Muscle layer of colon (tissue), 2 donors: Measurements from ENCODE around the gene MAP2K3.
"Not testable (repeated sequence)": the region's sequence is repeated elsewhere in the genome, so short reads cannot be mapped to it uniquely, and the experiment has no call there.

ENCODE experiments used
- H3K27ac ChIP-seq: one replicate; pipeline ENCODE4 v1.7.0; 2013; ENCODE audit warnings: low read depth, mild to moderate bottlenecking, low read length, moderate library complexity
- H3K27me3 ChIP-seq, 2 donors: one replicate each; pipeline ENCODE4 v1.7.0; 2013; ENCODE audit warnings: low read length in 2 of 2, mild to moderate bottlenecking in 2 of 2; ENCODE audit not compliant: insufficient read depth in 2 of 2, control insufficient read depth in 1 of 2
- H3K36me3 ChIP-seq: one replicate; pipeline ENCODE4 v1.7.0; 2013; ENCODE audit warnings: mild to moderate bottlenecking, low read length; ENCODE audit not compliant: insufficient read depth
- H3K4me1 ChIP-seq: one replicate; pipeline ENCODE4 v1.7.0; 2013; ENCODE audit warnings: mild to moderate bottlenecking, low read length; ENCODE audit not compliant: insufficient read depth
- H3K4me3 ChIP-seq, 2 donors: one replicate each; pipeline ENCODE4 v1.7.0; 2013; ENCODE audit warnings: low read length in 2 of 2, low read depth in 1 of 2, mild to moderate bottlenecking in 1 of 2, moderate library complexity in 1 of 2
- H3K9ac ChIP-seq: one replicate; pipeline ENCODE4 v1.7.0; 2013; ENCODE audit warnings: low read length
- H3K9me3 ChIP-seq: one replicate; pipeline ENCODE4 v1.7.0; 2013; ENCODE audit warnings: mild to moderate bottlenecking, low read length
- donor health status: abdominal sarcoma.
- donor health status: Adenocarcinoma of cecum.

The MAP2K3 gene

DNA sequence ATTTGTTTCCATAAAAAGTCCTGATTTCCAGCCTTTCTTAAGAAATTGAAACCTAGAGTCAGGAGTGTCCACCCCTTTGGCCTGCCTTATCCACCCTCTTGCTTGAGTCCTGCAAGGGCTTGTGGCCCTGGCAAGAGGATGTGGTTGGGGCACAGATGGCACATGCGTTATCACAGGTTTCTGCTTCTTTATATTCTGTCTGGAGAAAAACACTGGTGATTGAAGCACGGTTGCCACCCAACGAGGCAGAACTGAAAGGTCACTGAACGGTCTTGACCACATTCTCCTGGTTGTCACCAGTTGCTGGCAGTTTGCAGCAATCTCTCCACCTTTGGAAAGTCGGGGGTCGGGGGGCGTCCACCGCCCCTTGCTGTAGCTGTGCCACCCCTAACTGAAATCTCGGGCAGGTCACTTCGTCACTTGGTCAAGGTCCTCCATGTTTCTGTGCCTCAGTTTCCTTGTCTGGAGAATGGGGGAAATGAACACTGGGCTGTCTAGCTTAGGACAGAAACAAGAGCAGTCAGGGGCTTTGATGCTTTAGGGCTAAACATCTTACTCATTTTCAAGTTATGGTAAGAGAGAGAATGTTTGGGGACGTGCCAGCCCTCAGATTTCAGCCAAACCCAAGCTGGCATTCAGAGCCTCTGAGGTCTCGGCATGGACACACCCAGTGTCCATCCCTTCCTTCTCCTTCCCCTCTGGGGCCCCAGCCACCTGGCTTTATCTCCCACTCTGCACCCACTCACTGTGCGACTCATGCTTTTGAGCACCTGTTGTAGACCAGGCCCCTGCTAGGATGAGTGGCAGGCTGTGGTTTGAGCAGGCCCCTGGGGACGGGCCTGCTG, 63.8 kb downstream of the MAP2K3 start:
- H3K9me3 ChIP-seq, H3K9ac ChIP-seq, H3K27me3 ChIP-seq, H3K36me3 ChIP-seq, H3K27ac ChIP-seq, H3K4me1 ChIP-seq, H3K4me3 ChIP-seq: not testable (repeated sequence)

DNA sequence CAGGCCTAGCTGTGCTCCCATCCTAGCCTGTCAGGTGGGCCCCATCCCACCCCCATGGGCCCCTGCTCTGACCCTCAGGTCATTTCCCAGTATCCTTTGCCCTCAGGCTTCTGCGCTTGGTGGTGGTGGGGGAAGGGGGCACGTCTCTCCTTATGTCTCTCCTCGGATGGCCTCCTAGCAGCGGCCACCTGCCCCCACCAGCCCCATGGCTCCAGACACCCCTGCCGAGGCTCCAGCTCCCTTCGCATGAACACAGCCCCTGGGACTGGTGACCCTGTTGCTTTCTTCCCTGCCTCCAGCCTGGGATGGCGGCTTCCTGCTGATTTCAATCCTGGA, 64.4 kb downstream of the MAP2K3 start:
- not testable (repeated sequence) for H3K36me3 ChIP-seq, H3K27ac ChIP-seq, H3K9ac ChIP-seq, H3K4me3 ChIP-seq, H3K9me3 ChIP-seq, H3K4me1 ChIP-seq, H3K27me3 ChIP-seq

DNA sequence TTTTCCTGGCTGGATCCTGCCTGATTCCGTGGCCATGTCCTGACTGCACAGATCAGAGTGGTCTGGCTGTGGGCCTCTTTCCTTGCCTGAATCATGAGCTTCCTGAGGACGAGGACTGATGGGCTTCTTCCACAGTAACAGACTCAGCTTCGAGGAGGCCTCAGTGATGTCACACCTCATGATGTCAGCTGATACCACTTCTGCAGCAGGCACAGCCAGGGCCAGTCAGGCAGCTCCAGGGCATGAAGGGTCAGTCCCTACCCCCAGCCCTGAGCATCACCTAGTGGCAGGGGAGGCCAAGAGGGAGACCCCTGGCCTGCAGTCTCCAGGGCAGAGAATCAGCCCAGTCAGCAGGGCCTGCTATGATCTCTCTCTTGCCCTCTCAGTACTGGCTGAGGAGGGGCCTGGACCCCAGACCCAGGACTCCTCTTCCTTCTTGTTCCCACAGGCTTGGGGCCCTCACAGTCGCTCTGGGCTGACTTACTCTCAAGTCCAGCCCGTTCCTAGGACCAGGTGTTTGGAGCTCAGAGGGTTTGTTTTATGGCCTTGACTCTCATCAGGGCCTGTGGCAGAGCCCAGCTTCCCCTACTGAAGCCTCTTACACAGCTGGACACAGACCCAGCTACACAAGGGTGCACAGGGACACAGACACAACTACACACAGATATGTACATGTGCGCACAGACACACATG, 65.0 kb downstream of the MAP2K3 start:
- not testable (repeated sequence) for H3K4me1 ChIP-seq, H3K27me3 ChIP-seq, H3K4me3 ChIP-seq, H3K36me3 ChIP-seq, H3K9me3 ChIP-seq, H3K27ac ChIP-seq, H3K9ac ChIP-seq

DNA sequence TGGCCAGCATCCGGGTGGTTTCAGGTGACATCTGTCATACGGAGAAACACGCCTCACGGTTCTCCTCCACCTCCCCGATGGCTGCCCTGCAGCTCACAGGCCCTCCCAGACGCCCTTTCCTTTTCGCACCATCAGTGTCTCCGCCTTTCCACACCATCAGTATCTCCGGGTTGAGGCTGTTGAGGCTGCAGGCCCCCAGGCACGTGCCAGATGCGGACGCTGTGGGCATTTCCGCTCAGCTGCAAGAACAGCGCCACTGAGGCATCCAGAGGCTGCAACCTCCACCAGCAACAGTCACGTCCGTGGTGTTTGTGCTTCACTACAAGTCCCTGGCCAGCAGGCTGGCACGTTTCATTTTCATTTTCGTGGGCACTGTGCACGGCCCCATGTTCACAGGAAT, 66.0 kb downstream of the MAP2K3 start:
- not testable (repeated sequence) for H3K9ac ChIP-seq, H3K4me1 ChIP-seq, H3K27me3 ChIP-seq, H3K9me3 ChIP-seq, H3K27ac ChIP-seq, H3K36me3 ChIP-seq, H3K4me3 ChIP-seq

DNA sequence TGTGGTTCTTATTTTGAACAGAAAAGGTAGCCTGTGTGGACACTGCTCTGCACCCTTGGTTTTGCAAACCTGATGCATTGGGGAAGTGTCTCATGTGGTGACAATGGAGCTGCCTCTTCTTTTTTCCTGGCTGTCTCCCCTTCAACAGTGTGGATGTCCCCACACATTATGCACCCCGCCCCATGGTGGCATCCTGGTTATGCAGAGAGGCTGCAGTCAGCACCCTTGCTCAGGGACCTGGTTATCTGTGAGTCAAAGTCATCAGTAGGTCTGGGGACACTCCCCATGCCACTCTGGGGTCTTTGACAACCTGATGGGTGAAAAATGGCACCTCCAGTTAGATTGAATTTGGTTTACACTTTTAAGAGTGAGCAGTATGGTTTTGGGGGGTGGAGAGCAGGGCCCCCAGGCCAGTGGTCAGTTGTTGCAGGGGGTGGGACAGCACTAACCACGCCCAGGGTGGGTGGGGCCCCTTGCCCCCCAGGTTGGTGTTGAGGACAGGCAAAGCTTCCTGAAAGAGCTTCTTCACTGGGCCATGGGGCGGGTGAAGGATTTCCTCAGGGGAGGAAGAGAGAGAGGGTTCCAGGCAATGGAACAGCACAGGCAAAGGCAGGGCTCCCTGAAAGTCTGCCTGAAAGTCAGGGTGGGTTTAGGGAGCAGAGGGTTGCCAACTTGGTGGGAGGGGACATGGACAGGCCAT, 67.0 kb downstream of the MAP2K3 start:
- Histone ChIP-seq H3K9ac (no peak overlapping the region), H3K4me1 (no peaks in the 10 kb centered on the region), H3K4me3 (no peak overlapping the region), H3K27me3 (no peaks in the 10 kb centered on the region), H3K36me3 (no peaks in the 10 kb centered on the region), H3K27ac (no peak overlapping the region), H3K9me3 (no peaks in the 10 kb centered on the region)

DNA sequence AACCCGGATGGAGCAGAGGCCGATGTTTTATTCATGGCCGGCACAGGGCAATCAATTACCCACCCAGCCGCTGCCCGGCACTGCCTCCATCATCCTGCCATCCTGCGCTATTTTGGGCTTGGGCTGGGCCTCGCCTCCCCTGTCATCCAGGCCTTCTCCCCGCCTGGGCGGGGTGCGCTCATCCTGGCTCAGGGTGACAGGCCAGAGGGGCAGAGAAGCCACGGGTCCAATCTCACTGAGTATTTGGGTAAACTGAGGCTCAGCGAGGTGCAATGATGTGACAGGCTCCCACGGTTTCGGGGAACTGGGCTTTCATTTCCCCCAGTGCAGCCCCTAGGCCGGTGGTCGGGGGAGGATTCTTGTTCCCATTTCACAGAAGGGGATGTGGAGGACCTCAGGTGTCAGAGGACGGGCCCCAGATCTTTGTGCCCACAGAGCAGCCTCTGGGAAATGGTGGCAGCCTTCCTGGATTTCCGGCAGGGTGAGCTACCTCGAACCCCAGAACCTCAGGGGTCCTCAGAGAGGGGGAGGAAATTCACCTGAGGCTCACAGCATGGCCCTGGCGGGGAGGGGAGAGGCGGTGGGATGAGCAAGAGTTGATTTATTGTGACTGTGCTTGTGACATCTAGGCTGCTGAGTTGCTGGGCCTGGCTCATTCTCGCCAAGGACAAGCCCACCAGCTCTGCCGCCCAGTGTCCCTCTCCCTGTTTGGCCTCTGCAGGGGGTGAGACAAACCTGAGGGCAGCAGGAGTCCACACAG, 67.9 kb downstream of the MAP2K3 start:
- no peak overlapping the region for H3K4me3 ChIP-seq
- no peaks in the 10 kb centered on the region for H3K9me3 ChIP-seq
- no peak overlapping the region for H3K9ac ChIP-seq
- H3K27ac ChIP-seq: no peak overlapping the region
- no peaks in the 10 kb centered on the region for H3K4me1 ChIP-seq
- no peaks in the 10 kb centered on the region for H3K36me3 ChIP-seq
- H3K27me3 ChIP-seq: no peaks in the 10 kb centered on the region

DNA sequence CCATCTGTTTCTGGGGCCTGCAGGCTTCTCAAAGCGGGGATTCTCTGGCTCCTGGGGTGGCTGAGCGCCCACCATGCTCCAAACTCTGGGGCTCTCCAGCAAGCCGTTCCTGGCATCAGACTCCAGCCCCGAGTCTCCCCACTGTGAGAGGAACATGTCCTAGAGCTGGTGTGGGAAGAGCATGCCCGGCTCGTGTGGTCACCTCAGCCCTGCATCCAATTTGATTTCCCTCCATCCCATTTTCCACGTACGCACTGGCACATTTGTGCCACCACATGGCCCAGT, 68.4 kb downstream of the MAP2K3 start:
- H3K27ac ChIP-seq: no peak overlapping the region
- H3K4me3 ChIP-seq: no peak overlapping the region
- no peak overlapping the region for H3K9ac ChIP-seq
- no peaks in the 10 kb centered on the region for H3K9me3 ChIP-seq
- H3K4me1 ChIP-seq: no peaks in the 10 kb centered on the region
- no peaks in the 10 kb centered on the region for H3K36me3 ChIP-seq
- no peaks in the 10 kb centered on the region for H3K27me3 ChIP-seq

DNA sequence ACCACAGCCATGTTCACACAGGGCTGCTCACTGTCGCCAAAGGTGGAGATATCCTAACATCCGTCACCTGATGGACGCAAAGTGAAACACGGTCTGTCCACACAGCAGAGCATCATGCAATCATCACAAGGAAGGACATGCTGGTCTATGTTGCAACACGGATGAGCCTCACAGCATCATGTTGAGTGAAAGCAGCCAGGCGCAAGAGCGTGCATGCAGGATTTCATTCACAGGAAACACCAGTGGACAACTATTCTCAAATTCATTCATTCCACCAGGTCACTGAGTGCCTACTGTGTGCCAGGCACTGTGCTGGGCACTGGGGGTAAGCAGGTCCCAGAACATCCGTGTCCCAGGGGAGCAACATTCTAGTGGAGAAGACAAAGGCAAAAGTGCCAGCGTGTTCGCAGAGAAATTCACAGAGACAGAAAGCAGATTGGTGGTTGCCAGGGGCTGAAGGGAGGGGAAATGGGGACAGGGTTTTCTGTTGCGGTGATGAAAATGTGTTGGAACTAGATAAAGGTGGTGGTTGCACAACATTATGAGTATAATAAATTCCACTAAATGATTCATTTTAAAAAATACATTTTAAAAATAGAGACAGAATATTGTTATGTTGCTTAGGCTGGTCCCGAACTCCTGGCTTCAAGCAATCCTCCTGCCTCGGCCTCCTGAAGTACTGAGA, 69.0 kb downstream of the MAP2K3 start:
- Histone ChIP-seq H3K9me3 (no peaks in the 10 kb centered on the region), H3K9ac (no peak overlapping the region), H3K27ac (no peak overlapping the region), H3K36me3 (no peaks in the 10 kb centered on the region), H3K27me3 (no peaks in the 10 kb centered on the region), H3K4me1 (no peaks in the 10 kb centered on the region), H3K4me3 (no peak overlapping the region)

DNA sequence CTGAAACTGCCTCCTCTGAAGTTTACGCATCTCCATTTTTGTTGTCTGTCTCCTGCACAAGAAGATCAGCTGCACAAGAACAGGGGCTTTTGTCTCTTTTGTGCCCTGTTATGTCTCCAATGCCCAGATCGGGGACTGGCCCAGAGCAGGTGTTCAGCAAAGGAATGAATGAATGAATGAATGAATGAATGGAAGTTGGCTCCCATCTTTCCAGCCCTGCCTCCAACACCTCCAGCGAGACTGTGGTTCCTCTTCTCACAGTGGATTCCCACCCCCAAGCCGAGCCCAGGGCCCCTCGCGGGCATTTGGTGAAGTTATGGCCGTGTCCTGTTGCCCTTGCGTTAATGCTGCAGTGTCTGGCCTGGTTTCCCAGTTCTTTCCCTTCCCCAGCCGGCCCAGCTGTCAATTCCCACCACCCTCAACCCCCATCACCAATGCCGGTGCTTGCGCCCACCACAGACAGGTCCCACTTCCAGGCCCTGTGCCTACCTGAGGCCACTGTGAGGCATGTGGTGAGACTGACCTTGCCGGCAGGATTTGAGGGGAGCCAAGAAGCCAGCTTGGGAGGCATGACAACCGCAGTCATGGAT, 70.4 kb downstream of the MAP2K3 start:
- no peak overlapping the region for H3K9ac ChIP-seq

DNA sequence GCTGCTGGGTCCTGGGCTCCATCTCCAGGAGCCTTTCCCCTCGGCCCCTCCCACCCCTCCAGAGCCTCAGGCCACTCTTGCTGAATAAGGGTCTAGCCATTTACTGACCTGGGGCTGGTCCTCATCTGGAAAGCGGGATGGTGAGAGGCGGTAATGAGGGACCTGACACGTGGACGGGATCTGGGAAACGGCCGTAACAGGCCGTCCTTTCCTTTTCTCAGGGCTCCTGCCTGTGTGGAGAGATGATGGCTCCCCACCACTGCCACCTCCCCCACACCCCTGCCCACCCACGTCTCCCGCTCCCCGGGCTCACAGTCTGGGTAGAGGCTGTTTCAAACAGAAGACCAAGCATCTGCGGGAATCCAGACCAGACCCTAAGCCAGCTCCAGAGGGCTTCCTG, 71.1 kb downstream of the MAP2K3 start:
- Histone ChIP-seq H3K27ac (no peak overlapping the region), H3K36me3 (no peaks in the 10 kb centered on the region), H3K9me3 (no peaks in the 10 kb centered on the region), H3K4me1 (no peaks in the 10 kb centered on the region), H3K4me3 (no peak overlapping the region), H3K27me3 (no peaks in the 10 kb centered on the region), H3K9ac (no peak overlapping the region)

More for the DNA sequence above, 70.4 kb downstream of the MAP2K3 start:
- no peak overlapping the region for H3K27ac ChIP-seq
- no peaks in the 10 kb centered on the region for H3K4me1 ChIP-seq
- no peak overlapping the region for H3K4me3 ChIP-seq
- H3K9me3 ChIP-seq: no peaks in the 10 kb centered on the region
- H3K27me3 ChIP-seq: no peaks in the 10 kb centered on the region
- H3K36me3 ChIP-seq: no peaks in the 10 kb centered on the region
